HepG2 (cell line): ENCODE results near the gene RBM14. TPM values are rescaled to one million over a fixed set of nuclear protein-coding genes. Genes with fewer than 3 reads are reported as not detected.

Source experiments
- ATAC-seq: fragments of 200-7000 bp; cut with Tn5 transposase; 3 replicates; pipeline ENCODE4 v1.9.1; 2020; ENCODE audit warnings: mild to moderate bottlenecking, moderate library complexity
- BruUV-seq: library from RNA; stranded (reverse); fragments of 400-500 nt; replicated peaks from 2 replicates; lab custom pipeline; 2021; lab: Mats Ljungman, UMichigan
- CTCF ChIA-PET: fragments of 300-600 bp; formaldehyde crosslinking; extraction: SDS; loops from one replicate; lab custom pipeline; 2021; ENCODE audit warnings: low total read pairs, inconsistent platforms, low intra/inter-chr PET ratio; lab: Yijun Ruan, JAX
- POLR2A ChIA-PET: fragments of 350-600 bp; sonication (Branson Sonifier 250); formaldehyde crosslinking; loops from one replicate; lab custom pipeline; 2020; ENCODE audit warnings: antibody characterized with exemption, inconsistent platforms; lab: Yijun Ruan, JAX
- DNase-seq: peaks from one replicate; pipeline ENCODE4 v3.0.0-alpha.2; 2015; ENCODE audit warnings: low spot score
- FAIRE-seq: peaks from 3 replicates; lab custom pipeline; 2011; peaks lifted over from hg19 to GRCh38; lab: Jason Lieb, UNC
- H2AFZ ChIP-seq: one replicate; pipeline ENCODE4 v1.6.1; 2011; ENCODE audit warnings: low read length, inconsistent platforms
- H3K27ac ChIP-seq: fragments of 300-600 bp; 3 replicates; pipeline ENCODE4 v1.8.0; 2011; ENCODE audit warnings: mixed run types, mild to moderate bottlenecking, mixed read lengths, low read length, inconsistent platforms; ENCODE audit not compliant: insufficient read depth; ENCODE audit errors: extremely low read length
- H3K27me3 ChIP-seq, 2 experiments: fragments of 200-600 bp in 1 of 2; 2 replicates in 1 of 2; 3 replicates in 1 of 2; pipeline versions ENCODE4 v1.6.0 to v1.8.0; 2011; ENCODE audit warnings: low read length in 2 of 2, mild to moderate bottlenecking in 2 of 2, moderate library complexity in 2 of 2, inconsistent platforms in 1 of 2; ENCODE audit not compliant: insufficient read depth in 2 of 2, control insufficient read depth in 1 of 2
- H3K36me3 ChIP-seq, 2 experiments: fragments of 200-600 bp in 1 of 2; replicated peaks in 1 of 2; 2 replicates in 1 of 2; 3 replicates in 1 of 2; pipeline versions ENCODE4 v1.5.1 to v1.8.0; 2011; ENCODE audit warnings: low read length in 2 of 2, inconsistent platforms in 1 of 2; ENCODE audit not compliant: insufficient read depth in 2 of 2, control insufficient read depth in 1 of 2
- H3K4me1 ChIP-seq: 2 replicates; pipeline ENCODE4 v1.5.1; 2012; ENCODE audit warnings: low read length, inconsistent platforms; ENCODE audit not compliant: insufficient read depth
- H3K4me2 ChIP-seq: 2 replicates; pipeline ENCODE4 v1.6.0; 2011; ENCODE audit warnings: low read depth, low read length, inconsistent platforms
- H3K4me3 ChIP-seq, 3 experiments: fragments of 200-600 bp in 1 of 3; sonication (generic), shearing (Covaris generic) in 1 of 3; replicated peaks in 1 of 3; 2 replicates each; pipeline ENCODE4 v1.5.1; 2011 to 2016; ENCODE audit warnings: low read length in 3 of 3, inconsistent platforms in 2 of 3, low read depth in 2 of 3, mild to moderate bottlenecking in 2 of 3, control low read depth in 1 of 3, mixed read lengths in 1 of 3; ENCODE audit not compliant: insufficient read depth in 1 of 3
- H3K79me2 ChIP-seq: one replicate; pipeline ENCODE4 v1.6.1; 2011; ENCODE audit warnings: low read length, inconsistent platforms; ENCODE audit not compliant: insufficient read depth
- H3K9ac ChIP-seq: 2 replicates; pipeline ENCODE4 v1.6.0; 2011; ENCODE audit warnings: mild to moderate bottlenecking, low read depth, low read length, inconsistent platforms; ENCODE audit not compliant: insufficient read depth
- H3K9me3 ChIP-seq: 2 replicates; pipeline ENCODE4 v1.5.1; 2012; ENCODE audit warnings: mild to moderate bottlenecking, low read length
- H4K20me1 ChIP-seq: 2 replicates; pipeline ENCODE4 v1.6.0; 2011; ENCODE audit warnings: inconsistent platforms, mild to moderate bottlenecking, low read length, moderate library complexity; ENCODE audit not compliant: insufficient read depth
- SCMH1 ChIP-seq: sonication (generic); formaldehyde crosslinking; IDR thresholded peaks from 2 replicates; pipeline ENCODE4 v1.9.0; 2021; ENCODE audit warnings: missing genetic modification reagents, mild to moderate bottlenecking, borderline replicate concordance
- ZNF30 ChIP-seq: sonication (generic); formaldehyde crosslinking; IDR thresholded peaks from 2 replicates; pipeline ENCODE4 v1.5.0; 2020; ENCODE audit warnings: mild to moderate bottlenecking, missing genetic modification reagents
- ZNF607 ChIP-seq: sonication (generic); formaldehyde crosslinking; IDR thresholded peaks from 2 replicates; pipeline ENCODE4 v1.5.1; 2020; ENCODE audit warnings: missing genetic modification reagents, mild to moderate bottlenecking, borderline replicate concordance
- WGBS: methylation state at CpG from one replicate; pipeline ENCODE4 v1.1.6; 2017; ENCODE audit warnings: low lambda C conversion rate; 5-methylcytosine and 5-hydroxymethylcytosine counted together
- in situ Hi-C: cut with HindIII; loops from 2 replicates; pipeline ENCODE4 v1.10.0; 2017; ENCODE audit warnings: low pct_unique_long_range_greater_than_20kb; ENCODE audit not compliant: extremely low pct_ligation_motif_present
- intact Hi-C: fragments of 100-400 bp; cut with micrococcal nuclease; formaldehyde crosslinking; loops from one replicate; pipeline ENCODE4 v1.10.0; 2022; ENCODE audit not compliant: unreplicated experiment
- polyA plus RNA-seq, 8 experiments: library from polyadenylated mRNA; depleted of rRNA in 3 of 8; stranded (reverse) in 7 of 8; unstranded in 1 of 8; fragments of >200 nt; fragmentation: Illumina TruSeq in 4 of 8; extraction: Trizol in 4 of 8; gene quantifications; 2 replicates each; pipeline versions ENCODE4 v1.2.1 to v1.2.3, GENCODE V29; 2011 to 2016; ENCODE audit warnings: low read depth in 4 of 8, missing spikeins in 1 of 8, mixed read lengths in 1 of 8; ENCODE audit not compliant: insufficient read depth in 1 of 8
- total RNA-seq, 5 experiments: library from RNA; depleted of rRNA; stranded (reverse); fragments of >200 nt; fragmentation: Illumina TruSeq; extraction: Trizol; gene quantifications; 2 replicates each; pipeline ENCODE4 v1.2.3, GENCODE V29; 2016; ENCODE audit warnings: low read depth in 1 of 5
- TF ChIP-seq, protein P1 (sequence below), 2 experiments: IDR thresholded peaks; 2 replicates each; pipeline ENCODE4 v1.6.1; 2011 to 2012; ENCODE audit warnings: low read length in 2 of 2, borderline replicate concordance in 1 of 2, low read depth in 1 of 2, mild to moderate bottlenecking in 1 of 2, moderate library complexity in 1 of 2
- TF ChIP-seq, protein P2 (sequence below): sonication (generic); formaldehyde crosslinking; IDR thresholded peaks from 2 replicates; pipeline ENCODE4 v1.4.0; 2020; ENCODE audit warnings: missing genetic modification reagents
- TF ChIP-seq, protein P3 (sequence below): sonication (generic); formaldehyde crosslinking; IDR thresholded peaks from 2 replicates; pipeline ENCODE4 v1.4.0; 2020; ENCODE audit warnings: missing genetic modification reagents
- TF ChIP-seq, protein P4 (sequence below): sonication (generic); formaldehyde crosslinking; IDR thresholded peaks from 2 replicates; pipeline ENCODE4 v1.5.1; 2020; ENCODE audit warnings: mild to moderate bottlenecking, missing genetic modification reagents, borderline replicate concordance

The RBM14 gene
- total and polyA plus RNA-seq, 2 of the 13 experiments (the other 11 are each of a cell fraction or from before 2014, with no cell fraction given): 12.7 to 44.1 TPM

DNA sequence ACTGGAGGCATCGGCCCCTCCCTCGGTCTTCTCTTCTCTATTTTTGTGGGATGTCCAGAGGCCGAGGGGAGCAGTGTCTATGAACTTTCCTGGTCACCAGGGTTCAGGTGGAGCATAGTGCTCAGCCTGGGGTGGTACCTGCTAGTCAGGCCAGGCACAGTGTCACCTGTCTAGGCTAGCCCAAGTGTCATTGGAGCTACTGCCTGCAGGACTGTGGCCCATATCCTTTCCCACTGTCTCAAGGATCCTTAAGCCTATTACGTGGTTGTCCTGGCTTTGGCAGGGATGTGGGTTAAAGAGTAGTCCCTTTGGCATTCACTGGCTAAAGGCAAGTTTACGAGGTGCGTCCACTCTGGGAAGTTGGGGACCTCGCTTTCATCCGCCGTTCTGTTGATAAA, 9.3 kb downstream of the RBM14 start (continued):
- TF ChIP-seq, protein P1, sequence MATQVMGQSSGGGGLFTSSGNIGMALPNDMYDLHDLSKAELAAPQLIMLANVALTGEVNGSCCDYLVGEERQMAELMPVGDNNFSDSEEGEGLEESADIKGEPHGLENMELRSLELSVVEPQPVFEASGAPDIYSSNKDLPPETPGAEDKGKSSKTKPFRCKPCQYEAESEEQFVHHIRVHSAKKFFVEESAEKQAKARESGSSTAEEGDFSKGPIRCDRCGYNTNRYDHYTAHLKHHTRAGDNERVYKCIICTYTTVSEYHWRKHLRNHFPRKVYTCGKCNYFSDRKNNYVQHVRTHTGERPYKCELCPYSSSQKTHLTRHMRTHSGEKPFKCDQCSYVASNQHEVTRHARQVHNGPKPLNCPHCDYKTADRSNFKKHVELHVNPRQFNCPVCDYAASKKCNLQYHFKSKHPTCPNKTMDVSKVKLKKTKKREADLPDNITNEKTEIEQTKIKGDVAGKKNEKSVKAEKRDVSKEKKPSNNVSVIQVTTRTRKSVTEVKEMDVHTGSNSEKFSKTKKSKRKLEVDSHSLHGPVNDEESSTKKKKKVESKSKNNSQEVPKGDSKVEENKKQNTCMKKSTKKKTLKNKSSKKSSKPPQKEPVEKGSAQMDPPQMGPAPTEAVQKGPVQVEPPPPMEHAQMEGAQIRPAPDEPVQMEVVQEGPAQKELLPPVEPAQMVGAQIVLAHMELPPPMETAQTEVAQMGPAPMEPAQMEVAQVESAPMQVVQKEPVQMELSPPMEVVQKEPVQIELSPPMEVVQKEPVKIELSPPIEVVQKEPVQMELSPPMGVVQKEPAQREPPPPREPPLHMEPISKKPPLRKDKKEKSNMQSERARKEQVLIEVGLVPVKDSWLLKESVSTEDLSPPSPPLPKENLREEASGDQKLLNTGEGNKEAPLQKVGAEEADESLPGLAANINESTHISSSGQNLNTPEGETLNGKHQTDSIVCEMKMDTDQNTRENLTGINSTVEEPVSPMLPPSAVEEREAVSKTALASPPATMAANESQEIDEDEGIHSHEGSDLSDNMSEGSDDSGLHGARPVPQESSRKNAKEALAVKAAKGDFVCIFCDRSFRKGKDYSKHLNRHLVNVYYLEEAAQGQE (IDR thresholded peaks at IDR 0.05; ENCODE audit: borderline replicate concordance in 1 of 2, low read depth in 1 of 2, low read length in 2 of 2): no peak
- no peak for TF ChIP-seq ZNF30 (CRISPR knock-in tag)

DNA sequence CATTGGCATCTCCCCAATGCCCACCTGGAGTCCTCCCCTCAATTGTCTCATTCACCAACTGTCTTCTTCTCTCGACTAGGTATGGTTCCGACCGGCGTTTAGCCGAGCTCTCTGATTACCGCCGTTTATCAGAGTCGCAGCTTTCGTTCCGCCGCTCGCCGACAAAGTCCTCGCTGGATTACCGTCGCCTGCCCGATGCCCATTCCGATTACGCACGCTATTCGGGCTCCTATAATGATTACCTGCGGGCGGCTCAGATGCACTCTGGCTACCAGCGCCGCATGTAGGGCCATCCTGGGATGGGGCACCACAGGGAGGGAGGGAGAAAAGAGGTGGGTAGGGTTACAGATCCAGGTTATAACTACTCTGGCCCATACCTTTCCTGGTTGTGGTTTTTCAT, 10.0 kb downstream of the RBM14 start:
- intact Hi-C loops: no loop called here
- Histone ChIP-seq H3K27me3 (no peaks in the 10 kb centered on the region), H3K9me3 (no peaks in the 10 kb centered on the region), H3K36me3 (peaks cover 41 to 81% of the 10 kb centered on the region in 2 experiments), H3K4me1 (peaks cover 24% of the 10 kb centered on the region), H3K4me3 (no peak overlapping the region), H4K20me1 (peaks cover 45% of the 10 kb centered on the region), H3K9ac (no peak overlapping the region), H2AFZ (no peak overlapping the region), H3K79me2 (peaks cover 95% of the 10 kb centered on the region), H3K27ac (no peak overlapping the region), H3K4me2 (no peak overlapping the region)
- 99% methylated on average over 25 of the region's 25 CpGs for WGBS
- DNase-seq (no peak), ATAC-seq (no peak), FAIRE-seq (no peak)
- TF ChIP-seq, protein P2, sequence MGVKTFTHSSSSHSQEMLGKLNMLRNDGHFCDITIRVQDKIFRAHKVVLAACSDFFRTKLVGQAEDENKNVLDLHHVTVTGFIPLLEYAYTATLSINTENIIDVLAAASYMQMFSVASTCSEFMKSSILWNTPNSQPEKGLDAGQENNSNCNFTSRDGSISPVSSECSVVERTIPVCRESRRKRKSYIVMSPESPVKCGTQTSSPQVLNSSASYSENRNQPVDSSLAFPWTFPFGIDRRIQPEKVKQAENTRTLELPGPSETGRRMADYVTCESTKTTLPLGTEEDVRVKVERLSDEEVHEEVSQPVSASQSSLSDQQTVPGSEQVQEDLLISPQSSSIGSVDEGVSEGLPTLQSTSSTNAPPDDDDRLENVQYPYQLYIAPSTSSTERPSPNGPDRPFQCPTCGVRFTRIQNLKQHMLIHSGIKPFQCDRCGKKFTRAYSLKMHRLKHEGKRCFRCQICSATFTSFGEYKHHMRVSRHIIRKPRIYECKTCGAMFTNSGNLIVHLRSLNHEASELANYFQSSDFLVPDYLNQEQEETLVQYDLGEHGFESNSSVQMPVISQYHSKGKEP (CRISPR knock-in tag): no peak
- TF ChIP-seq, protein P3, sequence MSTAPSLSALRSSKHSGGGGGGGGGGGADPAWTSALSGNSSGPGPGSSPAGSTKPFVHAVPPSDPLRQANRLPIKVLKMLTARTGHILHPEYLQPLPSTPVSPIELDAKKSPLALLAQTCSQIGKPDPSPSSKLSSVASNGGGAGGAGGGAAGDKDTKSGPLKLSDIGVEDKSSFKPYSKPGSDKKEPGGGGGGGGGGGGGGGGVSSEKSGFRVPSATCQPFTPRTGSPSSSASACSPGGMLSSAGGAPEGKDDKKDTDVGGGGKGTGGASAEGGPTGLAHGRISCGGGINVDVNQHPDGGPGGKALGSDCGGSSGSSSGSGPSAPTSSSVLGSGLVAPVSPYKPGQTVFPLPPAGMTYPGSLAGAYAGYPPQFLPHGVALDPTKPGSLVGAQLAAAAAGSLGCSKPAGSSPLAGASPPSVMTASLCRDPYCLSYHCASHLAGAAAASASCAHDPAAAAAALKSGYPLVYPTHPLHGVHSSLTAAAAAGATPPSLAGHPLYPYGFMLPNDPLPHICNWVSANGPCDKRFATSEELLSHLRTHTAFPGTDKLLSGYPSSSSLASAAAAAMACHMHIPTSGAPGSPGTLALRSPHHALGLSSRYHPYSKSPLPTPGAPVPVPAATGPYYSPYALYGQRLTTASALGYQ: no peak
- TF ChIP-seq ZNF607 (no peak), SCMH1 (CRISPR knock-in tag) (no peak)
- TF ChIP-seq, protein P4, sequence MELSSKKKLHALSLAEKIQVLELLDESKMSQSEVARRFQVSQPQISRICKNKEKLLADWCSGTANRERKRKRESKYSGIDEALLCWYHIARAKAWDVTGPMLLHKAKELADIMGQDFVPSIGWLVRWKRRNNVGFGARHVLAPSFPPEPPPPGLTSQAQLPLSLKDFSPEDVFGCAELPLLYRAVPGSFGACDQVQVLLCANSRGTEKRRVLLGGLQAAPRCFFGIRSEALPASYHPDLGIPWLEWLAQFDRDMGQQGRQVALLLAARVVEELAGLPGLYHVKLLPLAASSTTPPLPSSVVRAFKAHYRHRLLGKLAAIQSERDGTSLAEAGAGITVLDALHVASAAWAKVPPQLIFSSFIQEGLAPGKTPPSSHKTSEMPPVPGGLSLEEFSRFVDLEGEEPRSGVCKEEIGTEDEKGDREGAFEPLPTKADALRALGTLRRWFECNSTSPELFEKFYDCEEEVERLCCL (CRISPR knock-in tag): no peak
- CTCF ChIA-PET: no interaction called here
- POLR2A ChIA-PET: interaction anchor here (1.2 to 10.6 kb wide), 4 partner anchors 10 to 34 kb away, joined by 3 to 211 read pairs (median 16); partner anchors contain the start of genes CCDC87, RBM14 and RBM4
- no TSS peak for BruUV-seq
- in situ Hi-C loops: no loop called here
